ENCODE measurements around the gene MBOAT7.
"Not testable (repeated sequence)": the region's sequence is repeated elsewhere in the genome, so short reads cannot be mapped to it uniquely, and the experiment has no call there.

Gene MBOAT7

GRCh38 chr19:54189145-54189734 is at the start of gene MBOAT7:
Gene MBOAT7 (minus strand): TSS chr19:54189580. CDS start chr19:54188508, 1,072 bp downstream.
- peak; percentile 55 for DNase-seq

- DNase-seq = no peak
These were observed 44.6 kb upstream of the MBOAT7 start for GRCh38 chr19:54233941-54234340.

- DNase-seq = no peak
These were observed 41.9 kb upstream of the MBOAT7 start for GRCh38 chr19:54231077-54231931.

GRCh38 chr19:54230031-54230430 is 40.7 kb upstream of the MBOAT7 start:
- DNase-seq = no peak

GRCh38 chr19:54229146-54229545 is 39.8 kb upstream of the MBOAT7 start:
- DNase-seq = no peak

GRCh38 chr19:54224619-54225018 is 35.2 kb upstream of the MBOAT7 start:
- DNase-seq = not testable (repeated sequence)

GRCh38 chr19:54223937-54224281 is 34.5 kb upstream of the MBOAT7 start:
- not testable (repeated sequence) for DNase-seq

- not testable (repeated sequence) for DNase-seq
These were observed 34.0 kb upstream of the MBOAT7 start for GRCh38 chr19:54223277-54223936.

- DNase-seq = not testable (repeated sequence)
These were observed 33.3 kb upstream of the MBOAT7 start, which contains the start of gene LILRB3 for GRCh38 chr19:54222474-54223276. Gene LILRB3 (minus strand): TSS chr19:54223007. CDS start chr19:54222976, 31 bp downstream.

GRCh38 chr19:54221947-54222346 is 32.6 kb upstream of the MBOAT7 start:
- DNase-seq = not testable (repeated sequence)

GRCh38 chr19:54219702-54220101 is 30.3 kb upstream of the MBOAT7 start:
- DNase-seq = not testable (repeated sequence)

GRCh38 chr19:54218960-54219661 is 29.7 kb upstream of the MBOAT7 start:
- no peak for DNase-seq

GRCh38 chr19:54218259-54218658 is 28.9 kb upstream of the MBOAT7 start:
- DNase-seq = no peak

- DNase-seq = not testable (repeated sequence)
These were observed 28.3 kb upstream of the MBOAT7 start for GRCh38 chr19:54217517-54218247.

- no peak for DNase-seq
These were observed 27.5 kb upstream of the MBOAT7 start for GRCh38 chr19:54216869-54217268.

- DNase-seq = not testable (repeated sequence)
These were observed 25.4 kb upstream of the MBOAT7 start for GRCh38 chr19:54214734-54215133.

- DNase-seq = not testable (repeated sequence)
These were observed 24.8 kb upstream of the MBOAT7 start for GRCh38 chr19:54214217-54214616.

GRCh38 chr19:54211235-54211634 is 21.9 kb upstream of the MBOAT7 start:
- DNase-seq = no peak

- DNase-seq = no peak
These were observed 20.6 kb upstream of the MBOAT7 start for GRCh38 chr19:54209811-54210494.

- DNase-seq = no peak
These were observed 19.9 kb upstream of the MBOAT7 start for GRCh38 chr19:54209058-54209810.

All from NCI-H524 treated with DMSO at 0.1 percent for 48 hours (cell line).